RWPE2 (cell line): ENCODE results near the gene BMF.

Source experiments
- ATAC-seq: fragments of 200-7000 bp; cut with Tn5 transposase; 3 replicates; pipeline ENCODE4 v1.9.1; 2021; ENCODE audit warnings: low read depth
- DNase-seq: peaks from one replicate; pipeline ENCODE4 v3.0.0-alpha.2; 2020; ENCODE audit warnings: low spot score
- H3K27ac ChIP-seq: fragments of 450-650 bp; 2 replicates; pipeline ENCODE4 v1.5.1; 2017; ENCODE audit warnings: mild to moderate bottlenecking; ENCODE audit not compliant: poor library complexity, severe bottlenecking
- H3K27me3 ChIP-seq: fragments of 250-450 bp; sonication (Bioruptor Pico); 2 replicates; pipeline ENCODE4 v1.5.1; 2021; ENCODE audit warnings: mild to moderate bottlenecking, moderate library complexity; ENCODE audit not compliant: insufficient read depth, poor library complexity, severe bottlenecking
- H3K36me3 ChIP-seq: fragments of 250-450 bp; sonication (Bioruptor Pico); 2 replicates; pipeline ENCODE4 v1.5.1; 2020; ENCODE audit warnings: low read depth, mild to moderate bottlenecking, moderate library complexity
- H3K4me1 ChIP-seq: fragments of 250-450 bp; sonication (Bioruptor Pico); 2 replicates; pipeline ENCODE4 v1.5.1; 2021; ENCODE audit warnings: mild to moderate bottlenecking, moderate library complexity; ENCODE audit not compliant: insufficient read depth, poor library complexity, severe bottlenecking
- H3K4me3 ChIP-seq: fragments of 250-450 bp; sonication (Bioruptor Pico); 2 replicates; pipeline ENCODE4 v1.5.1; 2021; ENCODE audit warnings: mild to moderate bottlenecking, moderate library complexity; ENCODE audit not compliant: severe bottlenecking
- H3K9me3 ChIP-seq: fragments of 250-450 bp; sonication (Bioruptor Pico); 2 replicates; pipeline ENCODE4 v1.5.1; 2021; ENCODE audit warnings: mild to moderate bottlenecking, moderate library complexity; ENCODE audit not compliant: severe bottlenecking
- TF ChIP-seq, protein P1 (sequence below): fragments of 450-650 bp; IDR thresholded peaks from one replicate; pipeline ENCODE4 v1.5.1; 2017; ENCODE audit warnings: mild to moderate bottlenecking, moderate library complexity; ENCODE audit not compliant: poor library complexity, severe bottlenecking

The BMF gene

DNA sequence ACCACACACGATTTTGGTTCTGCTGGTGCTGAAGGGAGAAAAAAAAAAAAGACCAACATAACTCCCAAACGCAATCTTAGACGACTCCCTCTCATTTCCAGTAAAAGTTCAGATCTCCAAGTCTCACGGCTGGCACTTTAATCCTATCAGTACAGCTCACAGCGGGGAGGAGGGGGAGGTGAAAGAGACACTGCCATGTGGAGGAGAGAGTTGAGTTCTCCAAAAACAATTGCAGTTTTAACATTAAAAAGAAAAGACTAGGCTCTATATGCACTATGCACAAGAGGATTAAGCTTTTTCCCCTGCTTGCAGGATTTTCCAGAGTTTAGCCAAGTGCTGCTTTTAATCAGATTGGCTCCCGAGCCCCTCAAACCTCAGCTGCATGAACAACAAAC lies 16.8 kb downstream of the BMF start:
- peaks cover 16% of the 10 kb centered on the region for H3K4me1 ChIP-seq
- H3K27me3 ChIP-seq: no peaks in the 10 kb centered on the region
- H3K4me3 ChIP-seq: no peak overlapping the region
- no peak for ATAC-seq
- no peaks in the 10 kb centered on the region for H3K9me3 ChIP-seq
- TF ChIP-seq, protein P1, sequence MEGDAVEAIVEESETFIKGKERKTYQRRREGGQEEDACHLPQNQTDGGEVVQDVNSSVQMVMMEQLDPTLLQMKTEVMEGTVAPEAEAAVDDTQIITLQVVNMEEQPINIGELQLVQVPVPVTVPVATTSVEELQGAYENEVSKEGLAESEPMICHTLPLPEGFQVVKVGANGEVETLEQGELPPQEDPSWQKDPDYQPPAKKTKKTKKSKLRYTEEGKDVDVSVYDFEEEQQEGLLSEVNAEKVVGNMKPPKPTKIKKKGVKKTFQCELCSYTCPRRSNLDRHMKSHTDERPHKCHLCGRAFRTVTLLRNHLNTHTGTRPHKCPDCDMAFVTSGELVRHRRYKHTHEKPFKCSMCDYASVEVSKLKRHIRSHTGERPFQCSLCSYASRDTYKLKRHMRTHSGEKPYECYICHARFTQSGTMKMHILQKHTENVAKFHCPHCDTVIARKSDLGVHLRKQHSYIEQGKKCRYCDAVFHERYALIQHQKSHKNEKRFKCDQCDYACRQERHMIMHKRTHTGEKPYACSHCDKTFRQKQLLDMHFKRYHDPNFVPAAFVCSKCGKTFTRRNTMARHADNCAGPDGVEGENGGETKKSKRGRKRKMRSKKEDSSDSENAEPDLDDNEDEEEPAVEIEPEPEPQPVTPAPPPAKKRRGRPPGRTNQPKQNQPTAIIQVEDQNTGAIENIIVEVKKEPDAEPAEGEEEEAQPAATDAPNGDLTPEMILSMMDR: no peak
- DNase-seq: no peak
- no peaks in the 10 kb centered on the region for H3K36me3 ChIP-seq
- no peak overlapping the region for H3K27ac ChIP-seq

DNA sequence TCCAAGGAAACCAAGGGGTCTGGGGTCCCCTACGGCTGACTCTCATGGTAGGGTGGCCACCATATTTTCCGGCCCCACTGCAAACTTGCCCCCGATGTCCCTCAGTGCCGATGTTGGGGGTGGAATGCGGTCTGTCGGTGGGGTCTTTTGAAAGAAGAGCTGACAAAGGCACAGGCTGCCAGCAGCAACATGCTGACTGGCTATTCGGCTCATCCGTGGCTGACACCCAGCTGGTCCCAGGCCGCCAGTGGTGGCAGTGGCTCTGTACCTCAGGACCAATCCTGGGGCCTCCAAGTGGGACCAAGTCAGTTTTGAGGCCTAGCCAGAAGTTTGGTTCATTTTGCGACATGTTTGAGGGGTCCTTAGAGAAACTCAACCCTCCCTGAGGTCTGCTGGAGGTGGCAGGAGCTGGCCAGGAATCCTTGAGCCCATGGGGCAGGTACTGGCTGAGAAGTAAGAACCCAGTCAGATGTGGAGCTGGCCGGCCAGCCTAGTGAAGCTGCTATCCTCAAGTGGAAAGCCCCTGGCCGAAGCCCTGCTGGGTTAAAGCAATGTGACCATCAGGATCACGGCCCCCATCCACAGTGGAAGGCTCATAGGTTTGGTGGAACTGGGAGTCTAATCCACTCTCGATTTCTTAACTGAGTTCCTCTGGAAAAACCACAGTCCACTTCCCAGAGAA lies 17.8 kb downstream of the BMF start:
- no peak overlapping the region for H3K4me3 ChIP-seq
- H3K27me3 ChIP-seq: no peaks in the 10 kb centered on the region
- no peaks in the 10 kb centered on the region for H3K9me3 ChIP-seq
- no peak overlapping the region for H3K27ac ChIP-seq
- H3K36me3 ChIP-seq: no peaks in the 10 kb centered on the region
- no peak for DNase-seq
- TF ChIP-seq, protein P1: no peak
- ATAC-seq: no peak
- H3K4me1 ChIP-seq: peaks cover 16% of the 10 kb centered on the region

DNA sequence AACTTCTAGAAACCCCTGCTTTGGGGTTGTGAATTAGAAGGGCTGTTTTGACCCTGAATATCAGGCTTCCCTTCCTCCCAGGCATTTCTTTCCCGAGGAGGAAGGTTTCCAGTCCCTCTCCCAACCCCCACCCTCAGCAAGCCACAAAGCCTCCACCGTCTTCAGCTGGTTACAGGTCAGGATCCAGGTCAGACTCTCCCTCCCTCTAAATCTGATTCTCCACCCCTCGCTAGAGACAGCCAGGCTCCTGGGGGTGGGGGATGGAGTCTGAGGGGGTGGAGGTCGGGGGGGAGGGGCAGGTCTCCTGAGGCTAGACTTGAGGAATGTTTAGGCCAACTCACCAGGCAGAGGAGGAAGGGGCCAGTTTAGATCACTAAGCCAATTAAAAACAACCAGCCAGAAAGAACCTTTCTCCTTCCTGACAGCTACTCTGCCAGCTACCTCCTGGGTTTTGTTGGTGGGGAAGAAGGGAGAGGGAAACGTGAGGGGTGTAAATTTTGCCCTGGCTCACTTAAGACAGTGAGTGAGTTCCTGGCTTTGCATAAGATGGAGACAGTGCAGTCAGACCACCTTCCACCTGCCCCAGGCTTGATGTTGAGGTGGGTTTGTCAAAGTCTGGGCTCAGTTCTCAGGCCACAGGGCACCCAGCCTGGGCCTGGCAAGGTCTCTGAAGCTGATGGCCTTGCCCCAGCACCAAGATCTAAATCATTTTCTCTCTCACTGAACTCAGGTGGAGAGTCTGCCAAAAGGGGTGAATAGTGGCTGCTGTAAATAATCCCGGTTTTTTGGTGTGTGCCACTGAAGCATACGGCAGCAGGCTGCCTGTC lies 19.5 kb downstream of the BMF start:
- H3K27ac ChIP-seq: no peak overlapping the region
- no peak for DNase-seq
- peaks cover 26% of the 10 kb centered on the region for H3K4me1 ChIP-seq
- no peaks in the 10 kb centered on the region for H3K36me3 ChIP-seq
- no peaks in the 10 kb centered on the region for H3K9me3 ChIP-seq
- H3K27me3 ChIP-seq: no peaks in the 10 kb centered on the region
- no peak for ATAC-seq
- no peak overlapping the region for H3K4me3 ChIP-seq
- TF ChIP-seq, protein P1: no peak

- no peaks in the 10 kb centered on the region for H3K27me3 ChIP-seq
- peaks cover 24% of the 10 kb centered on the region for H3K4me1 ChIP-seq
- no peak overlapping the region for H3K27ac ChIP-seq
- TF ChIP-seq, protein P1: no peak
- H3K9me3 ChIP-seq: no peaks in the 10 kb centered on the region
- H3K4me3 ChIP-seq: no peak overlapping the region
- ATAC-seq (no peak), DNase-seq (no peak)
- no peaks in the 10 kb centered on the region for H3K36me3 ChIP-seq
These were observed 20.4 kb downstream of the BMF start for GRCh38 chr15:40087991-40088928.
